Activated naive CD4-positive, alpha-beta T cell treated with anti-CD3 and anti-CD28 coated beads for 36 hours (primary cell): Measurements from ENCODE around the gene BCAP31. TPM values are rescaled to one million over a fixed set of nuclear protein-coding genes. Genes with fewer than 3 reads are reported as not detected.
"Not testable (repeated sequence)": the region's sequence is repeated elsewhere in the genome, so short reads cannot be mapped to it uniquely, and the experiment has no call there.

Experiments
- CTCF ChIA-PET: fragments of 350-600 bp; sonication (Branson Sonifier 250); formaldehyde crosslinking; loops from one replicate; lab custom pipeline; 2021; ENCODE audit warnings: antibody characterized with exemption; lab: Charles Lee
- DNase-seq: peaks from one replicate; pipeline ENCODE4 v3.0.0-alpha.2; 2020
- H3K27ac Mint-ChIP-seq: one replicate; pipeline ENCODE4 v1.8.0; 2021; ENCODE audit warnings: mild to moderate bottlenecking, mixed read lengths
- H3K27me3 Mint-ChIP-seq: one replicate; pipeline ENCODE4 v1.8.0; 2021; ENCODE audit warnings: low read depth, mixed read lengths
- H3K36me3 Mint-ChIP-seq: one replicate; pipeline ENCODE4 v1.8.0; 2021; ENCODE audit warnings: low read depth, mixed read lengths
- H3K4me1 Mint-ChIP-seq: one replicate; pipeline ENCODE4 v1.8.0; 2021; ENCODE audit warnings: low read depth, mixed read lengths
- H3K4me3 Mint-ChIP-seq: one replicate; pipeline ENCODE4 v1.8.0; 2021; ENCODE audit warnings: mild to moderate bottlenecking, moderate library complexity, mixed read lengths
- H3K9me3 Mint-ChIP-seq: one replicate; pipeline ENCODE4 v1.8.0; 2021; ENCODE audit warnings: mixed read lengths
- intact Hi-C: fragments of 100-400 bp; cut with micrococcal nuclease; formaldehyde crosslinking; loops from one replicate; pipeline ENCODE4 v1.15.1; 2023
- total RNA-seq, 2 experiments: library from RNA; stranded (reverse); gene quantifications; one replicate each; pipeline ENCODE4 v1.2.3, GENCODE V29; 2021

BCAP31 gene
- total RNA-seq, 2 experiments from 2014 or later: 69.5 to 71.2 TPM

GRCh38 chrX:153738056-153738605 is 13.9 kb upstream of the BCAP31 start:
- Mint-ChIP-seq H3K4me3 (no peak overlapping the region), H3K4me1 (peaks cover 22% of the 10 kb centered on the region), H3K27me3 (no peaks in the 10 kb centered on the region), H3K9me3 (no peaks in the 10 kb centered on the region), H3K27ac (no peak overlapping the region), H3K36me3 (no peaks in the 10 kb centered on the region)
- no peak for DNase-seq
- CTCF ChIA-PET: no interaction called here
- intact Hi-C loops: loop anchor here (2.0 kb wide), 1 partner anchor 13 kb away; the partner anchor contains the start of genes ABCD1 and BCAP31

GRCh38 chrX:153736871-153737441 is 12.8 kb upstream of the BCAP31 start:
- CTCF ChIA-PET: no interaction called here

GRCh38 chrX:153736071-153736820 is 12.1 kb upstream of the BCAP31 start:
- H3K4me1 Mint-ChIP-seq: peaks cover 33% of the 10 kb centered on the region
- peaks cover 2% of the 10 kb centered on the region for H3K36me3 Mint-ChIP-seq
- peaks cover 2% of the 10 kb centered on the region for H3K9me3 Mint-ChIP-seq
- no peaks in the 10 kb centered on the region for H3K27me3 Mint-ChIP-seq
- no peak overlapping the region for H3K27ac Mint-ChIP-seq
- intact Hi-C loops: no loop called here
- no peak overlapping the region for H3K4me3 Mint-ChIP-seq
- CTCF ChIA-PET: no interaction called here
- DNase-seq: no peak

More at GRCh38 chrX:153736871-153737441, 12.8 kb upstream of the BCAP31 start:
- Mint-ChIP-seq H3K36me3 (peaks cover 2% of the 10 kb centered on the region), H3K27ac (no peak overlapping the region), H3K27me3 (no peaks in the 10 kb centered on the region), H3K4me1 (peaks cover 27% of the 10 kb centered on the region), H3K4me3 (no peak overlapping the region), H3K9me3 (no peaks in the 10 kb centered on the region)
- intact Hi-C loops: no loop called here
- no peak for DNase-seq

GRCh38 chrX:153735274-153735673 is 11.1 kb upstream of the BCAP31 start:
- DNase-seq: no peak
- Mint-ChIP-seq H3K27ac (no peak overlapping the region), H3K27me3 (no peaks in the 10 kb centered on the region), H3K4me3 (no peak overlapping the region), H3K9me3 (peaks cover 2% of the 10 kb centered on the region), H3K36me3 (peaks cover 3% of the 10 kb centered on the region), H3K4me1 (peaks cover 35% of the 10 kb centered on the region)
- CTCF ChIA-PET: no interaction called here
- intact Hi-C loops: no loop called here

GRCh38 chrX:153734871-153735270 is 10.7 kb upstream of the BCAP31 start:
- peaks cover 3% of the 10 kb centered on the region for H3K36me3 Mint-ChIP-seq
- peaks cover 2% of the 10 kb centered on the region for H3K9me3 Mint-ChIP-seq
- intact Hi-C loops: no loop called here
- DNase-seq: no peak
- H3K4me3 Mint-ChIP-seq: no peak overlapping the region
- H3K27ac Mint-ChIP-seq: no peak overlapping the region
- H3K4me1 Mint-ChIP-seq: peaks cover 31% of the 10 kb centered on the region
- H3K27me3 Mint-ChIP-seq: no peaks in the 10 kb centered on the region
- CTCF ChIA-PET: no interaction called here

- Mint-ChIP-seq H3K4me3 (no peak overlapping the region), H3K27ac (no peak overlapping the region), H3K36me3 (peaks cover 3% of the 10 kb centered on the region), H3K27me3 (no peaks in the 10 kb centered on the region), H3K4me1 (peaks cover 26% of the 10 kb centered on the region), H3K9me3 (peaks cover 2% of the 10 kb centered on the region)
- intact Hi-C loops: no loop called here
- no peak for DNase-seq
- CTCF ChIA-PET: interaction anchor here (1.1 kb wide), 1 partner anchor 11 kb away, joined by 3 read pairs; no protein-coding TSS in a partner anchor
These were observed 9.6 kb upstream of the BCAP31 start for GRCh38 chrX:153733651-153734240.

GRCh38 chrX:153732401-153732800 is 8.2 kb upstream of the BCAP31 start:
- peaks cover 28% of the 10 kb centered on the region for H3K4me1 Mint-ChIP-seq
- no peaks in the 10 kb centered on the region for H3K27me3 Mint-ChIP-seq
- H3K9me3 Mint-ChIP-seq: peaks cover 2% of the 10 kb centered on the region
- CTCF ChIA-PET: no interaction called here
- H3K36me3 Mint-ChIP-seq: peaks cover 5% of the 10 kb centered on the region
- no peak overlapping the region for H3K4me3 Mint-ChIP-seq
- intact Hi-C loops: no loop called here
- no peak overlapping the region for H3K27ac Mint-ChIP-seq
- DNase-seq: no peak

- H3K27me3 Mint-ChIP-seq: no peaks in the 10 kb centered on the region
- H3K27ac Mint-ChIP-seq: peak overlapping the region; percentile 65
- CTCF ChIA-PET: no interaction called here
- no peak for DNase-seq
- peaks cover 5% of the 10 kb centered on the region for H3K36me3 Mint-ChIP-seq
- peaks cover 2% of the 10 kb centered on the region for H3K9me3 Mint-ChIP-seq
- no peak overlapping the region for H3K4me3 Mint-ChIP-seq
- H3K4me1 Mint-ChIP-seq: peaks cover 33% of the 10 kb centered on the region
- intact Hi-C loops: no loop called here
These were observed 7.6 kb upstream of the BCAP31 start for GRCh38 chrX:153731845-153732215.

- no peaks in the 10 kb centered on the region for H3K27me3 Mint-ChIP-seq
- peaks cover 5% of the 10 kb centered on the region for H3K36me3 Mint-ChIP-seq
- DNase-seq: no peak
- H3K27ac Mint-ChIP-seq: peak overlapping the region; percentile 65
- CTCF ChIA-PET: no interaction called here
- peaks cover 35% of the 10 kb centered on the region for H3K4me1 Mint-ChIP-seq
- H3K4me3 Mint-ChIP-seq: no peak overlapping the region
- intact Hi-C loops: no loop called here
- H3K9me3 Mint-ChIP-seq: peaks cover 2% of the 10 kb centered on the region
These were observed 7.1 kb upstream of the BCAP31 start for GRCh38 chrX:153731117-153731844.

- H3K36me3 Mint-ChIP-seq, H3K4me3 Mint-ChIP-seq, H3K27me3 Mint-ChIP-seq, intact Hi-C loops, H3K9me3 Mint-ChIP-seq, DNase-seq, CTCF ChIA-PET, H3K27ac Mint-ChIP-seq: not testable (repeated sequence)
- peaks cover 33% of the 10 kb centered on the region for H3K4me1 Mint-ChIP-seq
These were observed 5.9 kb upstream of the BCAP31 start for GRCh38 chrX:153730115-153730514.

GRCh38 chrX:153728951-153729631 is 4.9 kb upstream of the BCAP31 start:
- intact Hi-C loops: loop anchor here (5.0 kb wide), 1 partner anchor 368 kb away; the partner anchor contains the start of gene MECP2
- H3K36me3 Mint-ChIP-seq: peaks cover 5% of the 10 kb centered on the region

More at GRCh38 chrX:153728951-153729631, 4.9 kb upstream of the BCAP31 start:
- CTCF ChIA-PET: no interaction called here
- no peak overlapping the region for H3K27ac Mint-ChIP-seq
- H3K9me3 Mint-ChIP-seq: peaks cover 2% of the 10 kb centered on the region
- no peak overlapping the region for H3K4me3 Mint-ChIP-seq
- H3K27me3 Mint-ChIP-seq: no peaks in the 10 kb centered on the region
- no peak for DNase-seq
- H3K4me1 Mint-ChIP-seq: peaks cover 31% of the 10 kb centered on the region
